GM23338 (cell line): ENCODE data around the gene APOL2. TPM values are rescaled to one million over a fixed set of nuclear protein-coding genes. Genes with fewer than 3 reads are reported as not detected.

ENCODE experiments used
- ATAC-seq: fragments of 200-7000 bp; cut with Tn5 transposase; 3 replicates; pipeline ENCODE4 v1.9.1; 2020
- DNase-seq: peaks from one replicate; pipeline ENCODE4 v3.0.0-alpha.2; 2015; ENCODE audit warnings: low spot score
- H2AFZ ChIP-seq: fragments of 200-600 bp; sonication (generic); 2 replicates; pipeline ENCODE4 v1.8.0; 2016; ENCODE audit warnings: antibody characterized with exemption, mild to moderate bottlenecking, moderate library complexity
- H3F3A ChIP-seq: fragments of 200-600 bp; sonication (generic); replicated peaks from 2 replicates; pipeline ENCODE4 v1.8.0; 2017; ENCODE audit warnings: antibody characterized with exemption, mixed run types, low read depth
- H3K27ac ChIP-seq: fragments of 200-600 bp; sonication (generic); 2 replicates; pipeline ENCODE4 v1.6.1; 2016; ENCODE audit warnings: low read depth
- H3K27me3 ChIP-seq: fragments of 200-600 bp; sonication (generic); 2 replicates; pipeline ENCODE4 v1.8.0; 2016; ENCODE audit warnings: mild to moderate bottlenecking, mixed run types, moderate library complexity; ENCODE audit not compliant: insufficient read depth
- H3K36me3 ChIP-seq: fragments of 200-600 bp; sonication (generic); 2 replicates; pipeline ENCODE4 v1.8.0; 2016; ENCODE audit warnings: mild to moderate bottlenecking; ENCODE audit not compliant: insufficient read depth
- H3K4me1 ChIP-seq: fragments of 200-600 bp; sonication (generic); 2 replicates; pipeline ENCODE4 v1.8.0; 2016; ENCODE audit warnings: mild to moderate bottlenecking, moderate library complexity; ENCODE audit not compliant: insufficient read depth
- H3K4me2 ChIP-seq: fragments of 200-600 bp; sonication (generic); 2 replicates; pipeline ENCODE4 v1.7.1; 2017; ENCODE audit warnings: mixed run types
- H3K4me3 ChIP-seq: fragments of 200-600 bp; sonication (generic); 2 replicates; pipeline ENCODE4 v1.6.1; 2016; ENCODE audit warnings: mixed run types
- H3K79me2 ChIP-seq: fragments of 200-600 bp; sonication (generic); replicated peaks from 2 replicates; pipeline ENCODE4 v1.8.0; 2017; ENCODE audit warnings: mild to moderate bottlenecking; ENCODE audit not compliant: insufficient read depth
- H3K9me2 ChIP-seq: fragments of 200-600 bp; sonication (generic); 2 replicates; pipeline ENCODE4 v1.8.0; 2017; ENCODE audit not compliant: insufficient read depth
- H4K20me1 ChIP-seq: fragments of 200-600 bp; sonication (generic); replicated peaks from 2 replicates; pipeline ENCODE4 v1.8.0; 2017; ENCODE audit warnings: mild to moderate bottlenecking; ENCODE audit not compliant: insufficient read depth
- H3K27ac Mint-ChIP-seq: 2 replicates; pipeline ENCODE4 v1.8.0; 2020; ENCODE audit warnings: inconsistent platforms, mild to moderate bottlenecking, moderate library complexity, mixed read lengths
- H3K27me3 Mint-ChIP-seq: 3 replicates; pipeline ENCODE4 v1.8.0; 2022; ENCODE audit warnings: low read depth, mild to moderate bottlenecking, moderate library complexity, mixed read lengths, inconsistent platforms; ENCODE audit not compliant: insufficient read depth, poor library complexity
- H3K36me3 Mint-ChIP-seq: 3 replicates; pipeline ENCODE4 v1.8.0; 2021; ENCODE audit warnings: low read depth, mild to moderate bottlenecking, inconsistent platforms, moderate library complexity, mixed read lengths
- H3K4me1 Mint-ChIP-seq: 3 replicates; pipeline ENCODE4 v1.8.0; 2020; ENCODE audit warnings: mild to moderate bottlenecking, inconsistent platforms, mixed read lengths
- H3K4me3 Mint-ChIP-seq: 3 replicates; pipeline ENCODE4 v1.8.0; 2021; ENCODE audit warnings: moderate library complexity, mild to moderate bottlenecking, inconsistent platforms, mixed read lengths
- H3K9me3 Mint-ChIP-seq: 3 replicates; pipeline ENCODE4 v1.8.0; 2020; ENCODE audit warnings: moderate library complexity, mild to moderate bottlenecking, inconsistent platforms, mixed read lengths
- CREB1 ChIP-seq: fragments of 250-450 bp; sonication (Bioruptor Pico); IDR thresholded peaks from 2 replicates; pipeline ENCODE4 v1.5.0; 2020; ENCODE audit warnings: low read depth, mild to moderate bottlenecking, moderate library complexity
- CTCF ChIP-seq, 2 experiments: fragments of 200-600 bp in 1 of 2; sonication (generic) in 1 of 2; conservative IDR thresholded peaks; 2 replicates each; pipeline versions ENCODE4 v1.5.1 to v1.6.1; 2016 to 2017; ENCODE audit warnings: antibody characterized with exemption in 2 of 2, low read depth in 2 of 2, mild to moderate bottlenecking in 2 of 2, moderate library complexity in 1 of 2
- ETS1 ChIP-seq: IDR thresholded peaks from 2 replicates; pipeline ENCODE4 v1.6.1; 2016; ENCODE audit warnings: antibody characterized with exemption
- EZH2 ChIP-seq: fragments of 200-600 bp; sonication (generic); IDR thresholded peaks from one replicate; pipeline ENCODE4 v1.8.0; 2017; ENCODE audit warnings: antibody characterized with exemption, mild to moderate bottlenecking, low read depth; ENCODE audit not compliant: unreplicated experiment
- EZH2phosphoT487 ChIP-seq: fragments of 200-600 bp; sonication (generic); IDR thresholded peaks from one replicate; pipeline ENCODE4 v1.8.1; 2018; ENCODE audit warnings: antibody characterized with exemption; ENCODE audit not compliant: unreplicated experiment
- JUNB ChIP-seq: IDR thresholded peaks from one replicate; pipeline ENCODE4 v1.6.1; 2016; ENCODE audit warnings: antibody characterized with exemption; ENCODE audit not compliant: unreplicated experiment
- NANOG ChIP-seq: IDR thresholded peaks from 2 replicates; pipeline ENCODE4 v1.6.1; 2016; ENCODE audit warnings: antibody characterized with exemption, borderline replicate concordance
- POLR2AphosphoS5 ChIP-seq: IDR thresholded peaks from 2 replicates; pipeline ENCODE4 v1.6.1; 2016; ENCODE audit warnings: antibody characterized with exemption, low read depth
- REST ChIP-seq: IDR thresholded peaks from one replicate; pipeline ENCODE4 v1.6.1; 2018; ENCODE audit warnings: antibody characterized with exemption; ENCODE audit not compliant: unreplicated experiment
- STAT1 ChIP-seq: IDR thresholded peaks from one replicate; pipeline ENCODE4 v1.6.1; 2016; ENCODE audit warnings: antibody characterized with exemption; ENCODE audit not compliant: unreplicated experiment
- ZNF114 ChIP-seq: fragments of 250-450 bp; sonication (Bioruptor Pico); IDR thresholded peaks from 2 replicates; pipeline ENCODE4 v1.5.0; 2020; ENCODE audit warnings: mild to moderate bottlenecking, moderate library complexity
- ZNF331 ChIP-seq: fragments of 250-450 bp; sonication (Bioruptor Pico); IDR thresholded peaks from 2 replicates; pipeline ENCODE4 v1.5.0; 2020; ENCODE audit warnings: low read depth, mild to moderate bottlenecking, moderate library complexity
- ZNF462 ChIP-seq: fragments of 250-450 bp; sonication (Bioruptor Pico); IDR thresholded peaks from 2 replicates; pipeline ENCODE4 v1.5.0; 2020; ENCODE audit warnings: mild to moderate bottlenecking, moderate library complexity
- polyA plus RNA-seq: library from polyadenylated mRNA; unstranded; fragments of >200 nt; fragmentation: Nextera tagmentation; extraction: Ambion mirVana; gene quantifications from 2 replicates; pipeline ENCODE4 v1.2.1, GENCODE V29; 2016
- total RNA-seq: library from RNA; depleted of rRNA; stranded (reverse); fragments of >200 nt; shearing (Covaris generic); gene quantifications from 2 replicates; pipeline ENCODE4 v1.2.3, GENCODE V29; 2014

The APOL2 gene
- total and polyA plus RNA-seq, 2 experiments from 2014 or later = 5.5 to 10.4 TPM

- Histone ChIP-seq H3K4me2 (no peak overlapping the region), H3K4me3 (no peak overlapping the region), H3K9me2 (no peaks in the 10 kb centered on the region), H4K20me1 (no peaks in the 10 kb centered on the region), H3K27me3 (no peaks in the 10 kb centered on the region), H3K79me2 (no peaks in the 10 kb centered on the region; the same call in 1 of the 2 replicates), H3F3A (no peaks in the 10 kb centered on the region), H2AFZ (no peak overlapping the region), H3K36me3 (no peaks in the 10 kb centered on the region), H3K4me1 (peaks cover 4% of the 10 kb centered on the region), H3K27ac (no peak overlapping the region)
- H3K36me3 Mint-ChIP-seq = peaks cover 21% of the 10 kb centered on the region
- ATAC-seq (no peak), DNase-seq (no peak)
- TF ChIP-seq CREB1 (CRISPR knock-in tag) (no peak), EZH2 (no peak), NANOG (no peak), ETS1 (no peak), ZNF331 (CRISPR knock-in tag) (no peak), JUNB (no peak), REST (no peak), ZNF114 (CRISPR knock-in tag) (no peak), STAT1 (no peak), EZH2phosphoT487 (no peak), POLR2AphosphoS5 (no peak), ZNF462 (CRISPR knock-in tag) (no peak), CTCF (conservative IDR thresholded peaks at IDR 0.05; ENCODE audit: low read depth in 2 of 2) (no peak)
- H3K27me3 Mint-ChIP-seq = peaks cover 10% of the 10 kb centered on the region
- peaks cover 4% of the 10 kb centered on the region; the same call in 2 of the 3 replicates for H3K9me3 Mint-ChIP-seq
- H3K4me1 Mint-ChIP-seq = peaks cover 19% of the 10 kb centered on the region
- no peak overlapping the region for H3K27ac Mint-ChIP-seq
- no peak overlapping the region; the same call in 2 of the 3 replicates for H3K4me3 Mint-ChIP-seq
Measured at GRCh38 chr22:36233796-36234195, 5.5 kb downstream of the APOL2 start.
